ENCODE measurements around the gene CEP350. TPM values are rescaled to one million over a fixed set of nuclear protein-coding genes. Genes with fewer than 3 reads are reported as not detected.

The CEP350 gene
- total and polyA plus RNA-seq, 2 of the 13 experiments (the other 11 are each of a cell fraction or from before 2014, with no cell fraction given) = 7.6 to 35.9 TPM

- ChIA-PET POLR2A (no interaction called here), CTCF (ENCODE audit: low intra/inter-chr PET ratio, low total read pairs) (no interaction called here)
- Histone ChIP-seq H3K4me1 (ENCODE audit: insufficient read depth, low read length) (peaks cover 5% of the 10 kb centered on the region; the same call in 1 of the 2 replicates), H3K9ac (ENCODE audit: insufficient read depth, low read depth, low read length) (no peak overlapping the region), H3K27me3 (ENCODE audit: control insufficient read depth in 1 of 2, insufficient read depth in 2 of 2, low read length in 2 of 2) (no peaks in the 10 kb centered on the region), H3K4me2 (ENCODE audit: low read depth, low read length) (no peak overlapping the region), H3K9me3 (ENCODE audit: low read length) (no peaks in the 10 kb centered on the region), H3K36me3 (replicated peaks in 1 of 2; ENCODE audit: control insufficient read depth in 1 of 2, insufficient read depth in 2 of 2, low read length in 2 of 2) (peaks cover 2 to 28% of the 10 kb centered on the region in 2 experiments; a peak in 4 of 5 replicates), H3K79me2 (ENCODE audit: insufficient read depth, low read length) (no peaks in the 10 kb centered on the region), H4K20me1 (ENCODE audit: insufficient read depth, low read length) (no peaks in the 10 kb centered on the region), H3K4me3 (replicated peaks in 1 of 3; ENCODE audit: insufficient read depth in 1 of 3, low read depth in 2 of 3, low read length in 3 of 3) (no peak overlapping the region), H3K27ac (ENCODE audit: extremely low read length, insufficient read depth, low read length) (no peak overlapping the region), H2AFZ (ENCODE audit: low read length) (no peak overlapping the region)
- FAIRE-seq = no peak
- in situ Hi-C loops (cut with HindIII; ENCODE audit: extremely low pct_ligation_motif_present, low pct_unique_long_range_greater_than_20kb) (no loop called here), intact Hi-C loops (cut with micrococcal nuclease; ENCODE audit: unreplicated experiment) (no loop called here)
- WGBS (ENCODE audit: low lambda C conversion rate) = 100% methylated on average over 1 of the region's 1 CpG
- no TSS peak for BruUV-seq (replicated peaks)
- no peak for ATAC-seq
- no peak for DNase-seq (ENCODE audit: low spot score)
- no peak for TF ChIP-seq ZNF333 (CRISPR knock-in tag; IDR thresholded peaks at IDR 0.05; ENCODE audit: borderline replicate concordance)
- TF ChIP-seq ZNF747 (CRISPR knock-in tag; IDR thresholded peaks at IDR 0.05; ENCODE audit: borderline replicate concordance) = no peak
- no peak for TF ChIP-seq BCL6 (CRISPR knock-in tag; IDR thresholded peaks at IDR 0.05)
- TF ChIP-seq ZNF609 (CRISPR knock-in tag; IDR thresholded peaks at IDR 0.05; ENCODE audit: borderline replicate concordance) = no peak
- TF ChIP-seq JDP2 (CRISPR knock-in tag; IDR thresholded peaks at IDR 0.05; ENCODE audit: borderline replicate concordance) = no peak
- no peak for TF ChIP-seq ZBTB25 (CRISPR knock-in tag; IDR thresholded peaks at IDR 0.05)
- no peak for TF ChIP-seq HNRNPH1 (optimal IDR thresholded peaks at IDR 0.05; ENCODE audit: low read depth, low read length)
- TF ChIP-seq MTF1 (CRISPR knock-in tag; IDR thresholded peaks at IDR 0.05) = no peak
- no peak for TF ChIP-seq ZNF704 (CRISPR knock-in tag; IDR thresholded peaks at IDR 0.05; ENCODE audit: borderline replicate concordance)
- no peak for TF ChIP-seq DR1 (CRISPR knock-in tag; IDR thresholded peaks at IDR 0.05)
- TF ChIP-seq MIER2 (CRISPR knock-in tag; IDR thresholded peaks at IDR 0.05) = no peak
- no peak for TF ChIP-seq EHMT2 (IDR thresholded peaks at IDR 0.05; ENCODE audit: borderline replicate concordance, low read depth, low read length)
- no peak for TF ChIP-seq HINFP (CRISPR knock-in tag; IDR thresholded peaks at IDR 0.05; ENCODE audit: low read depth)
- no peak for TF ChIP-seq ADNP (CRISPR knock-in tag; IDR thresholded peaks at IDR 0.05)
- TF ChIP-seq NCOA1 (CRISPR knock-in tag; IDR thresholded peaks at IDR 0.05) = no peak
- no peak for TF ChIP-seq MYPOP (CRISPR knock-in tag; IDR thresholded peaks at IDR 0.05)
Measured at GRCh38 chr1:179995576-179995975, 41.0 kb downstream of the CEP350 start.
